Heart left ventricle (tissue), 16 donors: Measurements from ENCODE around the gene NRARP. TPM values are rescaled to one million over a fixed set of nuclear protein-coding genes. Genes with fewer than 3 reads are reported as not detected.
A peak's percentile ranks its signal among the peaks of the same experiment; 100 is the strongest.
"Not testable (repeated sequence)": the region's sequence is repeated elsewhere in the genome, so short reads cannot be mapped to it uniquely, and the experiment has no call there.

Source experiments
- ATAC-seq, 4 donors: fragments of 200-7000 bp; cut with Tn5 transposase; one replicate each; pipeline ENCODE4 v1.9.1; 2020 to 2022; ENCODE audit warnings: moderate library complexity in 4 of 4, mild to moderate bottlenecking in 3 of 4, moderate number of reproducible peaks in 1 of 4
- DNase-seq, 5 donors: peaks; one replicate each; pipeline ENCODE4 v3.0.0-alpha.2; 2020
- H3K27ac ChIP-seq, 12 donors: fragments of 200-600 bp; sonication (generic) in 4 of 12; one replicate each; pipeline versions ENCODE4 v1.5.0 to v1.8.0; 2016 to 2022; ENCODE audit warnings: mild to moderate bottlenecking in 2 of 12
- H3K27me3 ChIP-seq, 9 donors: fragments of 200-600 bp; sonication (generic) in 2 of 9; one replicate each; pipeline versions ENCODE4 v1.5.1 to v1.8.0; 2016 to 2022; ENCODE audit warnings: mild to moderate bottlenecking in 3 of 9
- H3K36me3 ChIP-seq, 9 donors: fragments of 200-600 bp; sonication (generic) in 2 of 9; one replicate each; pipeline versions ENCODE4 v1.5.0 to v1.8.0; 2018 to 2022; ENCODE audit warnings: mild to moderate bottlenecking in 2 of 9
- H3K4me1 ChIP-seq, 12 donors: fragments of 200-600 bp; sonication (generic) in 4 of 12; one replicate each; pipeline versions ENCODE4 v1.5.0 to v1.8.0; 2016 to 2022; ENCODE audit warnings: mild to moderate bottlenecking in 3 of 12
- H3K4me3 ChIP-seq, 12 donors: fragments of 200-600 bp; sonication (generic) in 4 of 12; one replicate each; pipeline versions ENCODE4 v1.5.0 to v1.8.0; 2017 to 2022; ENCODE audit warnings: mild to moderate bottlenecking in 9 of 12, moderate library complexity in 4 of 12
- H3K9me3 ChIP-seq, 12 donors: fragments of 200-600 bp; sonication (generic) in 4 of 12; one replicate each; pipeline versions ENCODE4 v1.5.0 to v1.8.0; 2016 to 2022; ENCODE audit warnings: mild to moderate bottlenecking in 1 of 12
- CTCF ChIP-seq, 12 donors: fragments of 200-600 bp; sonication (generic) in 4 of 12; IDR thresholded peaks; one replicate each; pipeline versions ENCODE4 v1.5.0 to v1.8.0; 2018 to 2022; ENCODE audit warnings: antibody characterized with exemption in 12 of 12, mild to moderate bottlenecking in 5 of 12
- POLR2A ChIP-seq, 2 donors: fragments of 450-650 bp; IDR thresholded peaks; one replicate each; pipeline ENCODE4 v1.6.1; 2017; ENCODE audit warnings: antibody characterized with exemption in 2 of 2, mild to moderate bottlenecking in 2 of 2, moderate library complexity in 2 of 2
- WGBS, 4 donors: extraction: QIAGEN DNeasy Blood & Tissue Kit in 2 of 4; methylation state at CpG; one replicate each; pipeline versions ENCODE4 v1.1.5 to v1.1.7; 2013 to 2018; 5-methylcytosine and 5-hydroxymethylcytosine counted together
- intact Hi-C, 10 donors: fragments of 100-400 bp; cut with DNase I; formaldehyde crosslinking; loops; one replicate each; pipeline versions ENCODE4 v1.11.1 to v1.14.2; 2022
- polyA plus RNA-seq, 2 donors: library from polyadenylated mRNA; stranded (reverse); fragments of 200-250 nt; gene quantifications; one replicate each; pipeline ENCODE4 v1.2.3, GENCODE V29; 2013
- total RNA-seq, 9 donors: library from RNA; depleted of rRNA in 2 of 9; stranded (reverse); fragments of >200 nt in 2 of 9; fragmentation: NEBNext Ultra II Directional in 3 of 9; extraction: Animal tissue kit (Norgen Biotek cat#: 25700) in 3 of 9; gene quantifications; one replicate each; pipeline versions ENCODE4 v1.1.0 to v1.2.4, GENCODE V29; 2016 to 2023
- donor health status: ischemic (EF 13 %, LVEDD 7.1; RV severe dilation, severe dysfunction).
- donor health status: healthy with polysubstance abuse.
- donor health status: DM: no; HTN: yes; CAD: no.
- donor health status: DM: no; HTN: no; CAD: no.
- donor health status: ischemic (EF 25% LVEDD 6.9; RV normal size, moderate dysfunction).
- donor health status: ischemic (EF 25% LVEDD 5.7; RV mildly dilated, moderate dysfunction).
- donor health status: healthy.
- donor health status: DM: yes; HTN: yes; CAD: no.
- donor health status: ischemic (EF 35%, LVEDD 5.7; RV mildly dilated, moderate dysfunction).
- donor health status: nonischemic (EF 11% LVEDD 7.7; RV severe dilation, severe dysfunction).
- donor health status: DM: yes; HTN: yes; CAD: no.
- donor health status: PGD.
- donor health status: ischemic (EF 29% LVEDD 5.4; RV normal size, mild dysfunction).
- donor health status: nonischemic (EF 23%, LVEDD 6.1; RV moderate dilation, normal function).

The NRARP gene
- total and polyA plus RNA-seq, 11 donors: 1.6 to 15.8 (median 9.3) TPM

DNA sequence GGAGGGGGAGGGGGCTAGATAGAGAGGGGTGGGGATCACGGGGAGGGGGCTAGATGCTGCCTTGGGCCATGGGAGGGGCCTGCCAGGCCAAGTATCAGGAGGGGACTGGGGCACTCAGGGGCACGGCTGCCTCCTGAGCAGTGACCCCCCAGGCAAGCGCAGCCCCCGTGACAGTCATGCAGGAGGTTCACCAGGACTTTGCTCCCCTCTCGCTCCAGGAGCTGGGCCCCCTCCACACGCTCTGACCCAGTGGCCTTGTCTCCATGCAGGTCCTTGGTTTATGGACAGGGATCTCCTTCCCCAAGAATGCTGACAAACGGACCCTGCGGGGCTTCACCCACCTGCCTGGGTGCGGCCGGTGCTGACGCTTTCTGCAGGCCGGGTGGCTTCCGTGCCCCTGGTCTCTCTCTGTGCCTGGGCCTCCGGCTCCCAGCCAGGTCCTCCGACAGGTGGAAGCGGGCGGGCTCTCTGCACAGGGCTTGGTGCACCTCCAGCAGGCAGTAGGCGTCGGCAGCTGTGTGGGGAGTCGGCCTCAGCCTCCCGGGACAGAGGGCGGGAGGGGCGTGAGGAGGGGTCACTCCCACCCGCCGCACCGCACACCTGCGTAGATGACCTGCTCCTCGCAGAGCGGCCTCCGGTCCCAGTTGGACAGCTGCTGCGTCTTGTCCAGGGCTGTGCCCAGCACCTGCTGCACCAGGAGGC lies 46.8 kb upstream of the NRARP start:
- no peak for ATAC-seq
- intact Hi-C loops: no loop called here
- TF ChIP-seq POLR2A (IDR thresholded peaks at IDR 0.05) (no peak), CTCF (IDR thresholded peaks at IDR 0.05) (no peak)
- H3K4me3 ChIP-seq: no peak overlapping the region
- no peaks in the 10 kb centered on the region for H3K27me3 ChIP-seq
- H3K27ac ChIP-seq: no peak overlapping the region
- no peak for DNase-seq
- H3K36me3 ChIP-seq: peaks cover 0 to 23% (median 3%) of the 10 kb centered on the region in 9 donors
- H3K9me3 ChIP-seq: peaks cover 0 to 17% (median 2%) of the 10 kb centered on the region in 12 donors
- H3K4me1 ChIP-seq: peaks cover 0 to 19% (median 9%) of the 10 kb centered on the region in 12 donors
- WGBS, 4 donors: 91 to 98% (median 97%) methylated on average over 19 to 31 of the region's 31 CpGs

DNA sequence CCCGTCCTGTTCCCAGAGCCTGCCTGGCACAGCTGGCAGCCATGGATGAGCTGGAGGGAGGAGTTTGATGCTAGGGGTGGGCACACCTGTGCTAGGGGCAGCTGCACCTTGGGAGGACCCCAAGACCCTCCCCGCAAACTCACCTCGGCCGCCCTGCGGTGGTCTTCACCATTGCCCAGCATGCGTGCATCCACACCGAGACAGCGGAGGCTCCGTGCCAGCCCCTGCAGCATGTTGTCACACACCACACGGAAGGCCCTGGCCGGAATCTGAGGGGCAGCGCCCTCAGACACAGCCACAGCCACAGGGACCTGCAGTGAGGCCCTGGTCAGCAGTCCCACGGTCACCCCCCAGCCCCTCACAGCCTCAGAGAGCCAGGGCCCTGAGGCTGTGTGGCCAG lies 45.9 kb upstream of the NRARP start:
- ATAC-seq: no peak
- TF ChIP-seq CTCF (IDR thresholded peaks at IDR 0.05) (no peak), POLR2A (IDR thresholded peaks at IDR 0.05) (no peak)
- 96 to 98% (median 97%) methylated on average over 13 of the region's 13 CpGs for WGBS, 4 donors
- no peak overlapping the region for H3K4me3 ChIP-seq
- peak in 1 of 5 donors; percentile 59 for DNase-seq
- peaks cover 0 to 9% (median under 1%) of the 10 kb centered on the region in 12 donors for H3K4me1 ChIP-seq
- no peak overlapping the region for H3K27ac ChIP-seq
- H3K9me3 ChIP-seq: peaks cover 0 to 21% (median 4%) of the 10 kb centered on the region in 12 donors
- intact Hi-C loops: no loop called here
- H3K27me3 ChIP-seq: no peaks in the 10 kb centered on the region
- H3K36me3 ChIP-seq: peaks cover 0 to 23% (median 3%) of the 10 kb centered on the region in 9 donors

GRCh38 chr9:137342482-137342881 lies 40.4 kb upstream of the NRARP start:
- ATAC-seq (no peak), DNase-seq (no peak)
- Histone ChIP-seq H3K27ac (no peak overlapping the region), H3K36me3 (peaks cover 0 to 19% (median 2%) of the 10 kb centered on the region in 9 donors), H3K27me3 (no peaks in the 10 kb centered on the region), H3K4me1 (no peaks in the 10 kb centered on the region), H3K9me3 (peaks cover 0 to 26% (median 4%) of the 10 kb centered on the region in 12 donors), H3K4me3 (no peak overlapping the region)
- intact Hi-C loops: no loop called here
- 80 to 82% (median 80%) methylated on average over 7 of the region's 7 CpGs for WGBS, 4 donors
- TF ChIP-seq POLR2A (IDR thresholded peaks at IDR 0.05): no peak
- no peak for TF ChIP-seq CTCF (IDR thresholded peaks at IDR 0.05)

DNA sequence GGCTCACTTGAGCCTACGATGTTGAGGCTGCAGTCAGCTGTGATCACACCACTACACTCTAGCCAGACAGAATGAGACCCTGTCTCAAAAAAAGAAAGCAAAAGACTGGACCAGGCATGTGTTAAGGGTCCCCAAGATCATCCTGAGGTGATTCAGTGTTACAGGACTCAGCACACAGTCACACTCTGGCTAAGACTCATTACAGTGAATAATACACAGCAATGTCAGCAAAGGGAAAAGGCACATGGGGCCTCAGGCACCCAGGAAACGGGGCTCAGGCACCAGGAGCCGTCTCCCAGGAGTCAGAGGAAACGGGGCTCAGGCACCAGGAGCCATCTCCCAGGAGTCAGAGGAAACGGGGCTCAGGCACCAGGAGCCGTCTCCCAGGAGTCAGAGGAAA lies 39.2 kb upstream of the NRARP start:
- 48 to 70% (median 61%) methylated on average over 3 to 6 of the region's 6 CpGs for WGBS, 4 donors
- no peak for TF ChIP-seq CTCF (IDR thresholded peaks at IDR 0.05)
- TF ChIP-seq POLR2A (IDR thresholded peaks at IDR 0.05): no peak
- Histone ChIP-seq H3K36me3 (peaks cover 0 to 11% (median 0%) of the 10 kb centered on the region in 9 donors), H3K4me1 (no peaks in the 10 kb centered on the region), H3K27me3 (no peaks in the 10 kb centered on the region), H3K4me3 (no peak overlapping the region), H3K9me3 (peaks cover 0 to 26% (median 5%) of the 10 kb centered on the region in 12 donors), H3K27ac (no peak overlapping the region)
- intact Hi-C loops: no loop called here
- ATAC-seq (no peak), DNase-seq (no peak)

DNA sequence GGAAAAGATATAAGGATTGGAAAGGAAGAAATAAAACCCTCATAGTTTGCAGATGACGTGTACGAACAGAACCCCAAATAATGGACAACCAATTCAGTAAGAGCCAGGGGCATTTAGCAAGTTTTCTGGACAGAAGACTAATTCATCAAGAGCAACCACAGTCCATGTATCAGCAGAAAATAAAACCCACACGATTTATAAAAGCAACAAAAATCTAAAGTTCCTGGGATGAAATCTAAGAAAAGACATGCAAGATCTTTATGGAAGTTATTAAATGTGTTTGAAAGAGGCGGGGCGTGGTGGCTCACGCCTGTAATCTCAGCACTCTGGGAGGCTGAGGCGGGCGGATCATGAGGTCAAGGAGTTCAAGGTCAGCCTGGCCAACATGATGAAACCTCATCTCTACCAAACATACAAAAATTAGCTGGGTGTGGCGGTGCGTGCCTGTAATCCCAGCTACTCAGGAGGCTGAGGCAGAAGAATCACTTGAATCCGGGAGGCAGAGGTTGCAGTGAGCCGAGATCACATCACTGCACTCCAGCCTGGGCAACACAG lies 37.9 kb upstream of the NRARP start:
- WGBS, 4 donors: 90 to 95% (median 92%) methylated on average over 12 of the region's 12 CpGs
- not testable (repeated sequence) for ATAC-seq

More for the DNA sequence above, 37.9 kb upstream of the NRARP start:
- H3K27ac ChIP-seq, intact Hi-C loops, DNase-seq, H3K27me3 ChIP-seq, H3K4me1 ChIP-seq, H3K4me3 ChIP-seq: not testable (repeated sequence)
- H3K36me3 ChIP-seq: peaks cover 0 to 11% (median 0%) of the 10 kb centered on the region in 9 donors
- H3K9me3 ChIP-seq: peaks cover 0 to 28% (median 5%) of the 10 kb centered on the region in 12 donors
